ENCODE data around the gene DAB2.

DNA sequence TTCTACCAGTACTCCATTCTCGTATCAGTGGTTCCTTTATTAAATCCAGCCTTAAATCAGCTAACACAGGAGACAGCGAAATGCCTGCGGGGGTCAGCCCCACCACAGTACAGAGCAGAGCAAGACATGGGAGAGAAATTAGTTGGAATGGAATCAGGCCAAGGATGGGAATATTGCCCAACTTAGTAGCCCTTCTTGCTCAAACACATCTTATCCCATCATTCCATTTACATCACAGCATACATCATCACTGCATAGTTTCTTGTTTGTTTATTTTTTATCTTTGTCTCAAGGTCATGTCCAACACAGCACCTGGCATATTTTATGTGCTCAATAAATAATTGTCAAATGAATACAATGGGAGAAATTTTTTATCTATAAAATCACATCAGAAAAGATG lies 34.3 kb upstream of the DAB2 start:
- TF ChIP-seq, protein P1, sequence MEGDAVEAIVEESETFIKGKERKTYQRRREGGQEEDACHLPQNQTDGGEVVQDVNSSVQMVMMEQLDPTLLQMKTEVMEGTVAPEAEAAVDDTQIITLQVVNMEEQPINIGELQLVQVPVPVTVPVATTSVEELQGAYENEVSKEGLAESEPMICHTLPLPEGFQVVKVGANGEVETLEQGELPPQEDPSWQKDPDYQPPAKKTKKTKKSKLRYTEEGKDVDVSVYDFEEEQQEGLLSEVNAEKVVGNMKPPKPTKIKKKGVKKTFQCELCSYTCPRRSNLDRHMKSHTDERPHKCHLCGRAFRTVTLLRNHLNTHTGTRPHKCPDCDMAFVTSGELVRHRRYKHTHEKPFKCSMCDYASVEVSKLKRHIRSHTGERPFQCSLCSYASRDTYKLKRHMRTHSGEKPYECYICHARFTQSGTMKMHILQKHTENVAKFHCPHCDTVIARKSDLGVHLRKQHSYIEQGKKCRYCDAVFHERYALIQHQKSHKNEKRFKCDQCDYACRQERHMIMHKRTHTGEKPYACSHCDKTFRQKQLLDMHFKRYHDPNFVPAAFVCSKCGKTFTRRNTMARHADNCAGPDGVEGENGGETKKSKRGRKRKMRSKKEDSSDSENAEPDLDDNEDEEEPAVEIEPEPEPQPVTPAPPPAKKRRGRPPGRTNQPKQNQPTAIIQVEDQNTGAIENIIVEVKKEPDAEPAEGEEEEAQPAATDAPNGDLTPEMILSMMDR (IDR thresholded peaks at IDR 0.05), result no peak
- TF ChIP-seq POLR2AphosphoS5 (IDR thresholded peaks at IDR 0.05), result no peak

Measured in upper lobe of left lung (tissue), 4 donors.